Inflammatory macrophage treated with lipopolysaccharide for 4 hours (primary cell): ENCODE results near the gene CCDC187.

Experiments
- DNase-seq: peaks from one replicate; pipeline ENCODE4 v3.0.0-alpha.2; 2020

The CCDC187 gene

DNA sequence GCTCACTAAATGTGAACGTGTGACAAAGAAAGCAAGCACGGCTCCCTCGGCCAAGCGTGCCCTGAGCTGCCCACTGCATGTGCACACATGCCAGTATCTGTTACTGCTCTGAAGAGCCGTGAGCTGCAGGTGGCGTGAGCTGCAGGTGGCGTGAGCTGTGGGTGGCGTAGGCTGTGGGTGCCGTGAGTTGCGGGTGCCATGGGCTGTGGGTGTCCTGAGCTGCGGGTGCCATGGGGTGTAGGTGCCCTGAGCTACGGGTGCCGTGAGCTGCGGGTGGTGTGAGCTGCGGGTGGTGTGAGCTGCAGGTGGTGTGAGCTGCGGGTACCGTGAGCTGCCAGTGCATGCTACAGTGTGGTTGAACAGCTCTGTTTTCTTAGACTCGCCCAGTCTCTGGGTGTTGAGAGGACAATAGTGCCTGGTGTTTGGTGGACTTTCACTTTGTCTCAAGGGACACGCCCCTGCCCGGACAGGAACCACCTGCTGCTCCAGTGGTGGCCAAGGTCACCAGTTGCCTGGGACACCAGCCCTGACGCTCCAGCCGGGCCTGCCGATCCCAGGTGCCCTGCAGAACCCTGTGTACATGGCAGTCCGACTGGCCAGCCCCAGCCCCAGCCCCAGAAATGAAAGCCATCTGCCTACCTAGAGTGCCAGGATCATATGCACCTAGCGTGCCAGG, 6.7 kb downstream of the CCDC187 start:
- no peak for DNase-seq

DNA sequence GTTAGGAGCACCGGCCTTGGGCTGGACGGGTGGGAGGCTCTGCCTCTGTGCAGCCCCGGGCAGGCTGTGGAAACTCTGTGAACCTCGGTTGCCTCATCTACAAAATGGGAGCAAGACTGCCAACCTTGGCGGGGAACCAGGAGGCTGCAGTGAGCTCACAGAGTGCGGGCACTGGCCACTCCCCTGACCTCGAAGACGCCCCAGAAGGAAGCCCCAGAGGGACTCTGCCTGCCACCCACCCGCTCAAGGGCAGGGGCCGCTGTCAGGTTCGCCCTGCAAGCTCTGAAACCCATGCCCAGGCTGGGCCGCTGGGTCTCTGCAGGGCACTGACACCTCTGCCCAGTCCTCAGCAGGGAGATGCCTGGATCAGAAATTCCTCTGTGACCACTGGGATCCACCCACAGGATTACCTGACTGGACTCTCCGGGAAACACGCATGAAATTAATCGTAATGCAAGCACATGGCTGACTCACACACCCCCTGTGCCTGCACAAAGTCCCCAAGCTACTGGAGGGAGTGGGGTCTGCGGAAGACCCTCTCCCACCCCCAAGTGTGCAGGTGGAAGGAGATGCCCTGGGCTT, 7.4 kb downstream of the CCDC187 start:
- DNase-seq, result no peak

DNA sequence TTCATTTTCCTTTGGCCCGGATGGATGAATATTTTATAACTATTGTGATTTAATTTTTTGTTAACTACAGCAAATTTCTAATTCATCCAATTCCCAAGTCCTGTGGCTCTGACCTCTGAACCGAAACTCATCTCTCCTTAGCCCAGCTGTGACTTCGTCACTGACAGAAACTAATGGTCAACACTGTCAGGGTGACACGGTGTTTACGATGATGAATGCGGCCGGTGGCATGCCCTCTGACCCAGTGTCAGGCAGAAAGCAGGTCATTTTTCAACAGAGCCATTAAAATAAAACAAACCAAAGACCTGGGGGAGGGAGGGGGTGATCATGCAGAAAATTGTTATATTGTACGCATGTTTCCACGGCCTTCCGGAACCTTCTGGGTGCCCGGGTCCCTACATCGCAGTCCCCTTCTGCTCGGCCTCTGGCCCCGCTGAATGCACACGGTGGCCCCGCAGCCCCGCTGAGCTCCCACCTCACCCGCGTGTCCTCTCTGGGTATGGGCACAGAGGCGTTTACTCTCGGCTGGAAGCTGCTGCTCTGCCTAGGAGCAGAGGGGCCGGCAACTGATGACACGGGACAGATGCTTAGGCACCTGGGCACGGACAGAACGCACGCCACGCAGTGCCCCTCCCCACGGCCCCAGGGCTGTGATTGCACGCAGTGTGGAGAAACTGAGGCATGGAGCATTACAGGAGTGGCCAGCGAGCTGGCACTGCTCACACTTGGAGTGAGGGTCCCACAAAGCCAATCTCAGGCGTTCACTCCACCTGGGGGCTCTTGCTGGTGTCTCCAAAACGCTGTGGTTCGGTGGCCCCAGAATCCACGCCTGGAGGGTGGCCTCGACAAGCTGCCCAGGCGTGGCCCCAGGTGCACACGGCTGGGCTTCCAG, 8.1 kb downstream of the CCDC187 start:
- DNase-seq, result no peak

DNA sequence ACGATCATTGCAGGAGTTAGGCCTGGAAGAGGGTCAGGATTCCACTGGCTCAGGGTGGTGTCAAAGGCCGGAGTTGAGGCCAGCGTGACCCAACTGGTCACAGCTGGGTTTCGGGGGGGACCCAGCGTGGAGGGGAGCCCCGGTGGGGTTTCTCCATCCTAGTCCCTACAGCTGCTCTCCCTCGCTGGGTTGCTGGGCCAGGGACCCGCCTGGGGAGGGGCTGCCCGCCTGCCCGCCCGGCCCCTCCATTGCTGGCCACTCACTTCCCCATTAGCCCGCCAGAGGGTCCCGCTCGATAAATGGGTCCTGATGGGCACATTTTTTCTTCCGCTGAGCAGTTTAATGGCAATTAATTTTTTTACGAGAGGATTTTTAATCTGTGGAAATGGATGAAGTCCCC, 8.8 kb downstream of the CCDC187 start:
- no peak for DNase-seq

DNA sequence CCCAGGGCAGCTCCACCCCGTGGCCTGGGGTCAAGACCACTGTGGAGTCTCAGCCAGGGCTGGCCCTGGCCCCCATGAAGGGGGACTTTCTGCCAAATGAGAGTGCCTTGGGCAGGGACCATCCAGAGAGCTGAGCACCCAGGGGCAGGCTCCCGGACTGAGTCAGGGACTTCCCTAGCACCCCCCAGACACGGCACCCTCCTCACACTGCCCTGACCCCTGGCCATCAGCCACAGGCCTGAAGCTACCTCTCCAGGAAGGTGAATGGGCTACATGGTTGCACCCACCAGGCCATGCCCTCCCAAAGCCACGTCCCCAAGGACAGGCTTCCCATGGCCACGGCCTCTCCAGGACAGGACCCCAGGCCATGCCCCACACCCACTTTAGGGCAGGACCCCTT, 9.5 kb downstream of the CCDC187 start:
- no peak for DNase-seq

DNA sequence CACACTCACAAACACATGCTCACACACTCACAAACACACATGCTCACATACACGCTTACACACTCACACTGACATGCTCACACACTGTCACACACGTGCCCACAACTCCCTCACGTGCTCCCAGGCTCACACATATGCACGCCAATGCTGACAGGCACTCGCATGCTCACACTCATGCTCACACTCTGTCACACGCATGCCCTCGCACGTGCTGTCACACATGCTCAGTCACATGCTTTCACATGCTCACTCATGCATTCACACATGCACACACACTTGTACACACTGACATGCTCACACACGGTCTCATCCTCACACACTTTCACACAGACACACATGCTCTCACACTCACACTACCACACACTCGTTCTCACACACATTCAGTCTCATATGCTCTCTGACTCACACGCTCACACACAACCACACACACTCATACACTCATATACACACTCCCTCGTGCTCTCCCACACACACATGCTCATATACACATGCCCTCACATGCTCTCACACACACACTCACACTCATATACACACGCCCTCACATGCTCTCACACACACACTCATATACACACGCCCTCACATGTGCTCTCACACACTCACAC, 10.3 kb downstream of the CCDC187 start:
- no peak for DNase-seq

DNA sequence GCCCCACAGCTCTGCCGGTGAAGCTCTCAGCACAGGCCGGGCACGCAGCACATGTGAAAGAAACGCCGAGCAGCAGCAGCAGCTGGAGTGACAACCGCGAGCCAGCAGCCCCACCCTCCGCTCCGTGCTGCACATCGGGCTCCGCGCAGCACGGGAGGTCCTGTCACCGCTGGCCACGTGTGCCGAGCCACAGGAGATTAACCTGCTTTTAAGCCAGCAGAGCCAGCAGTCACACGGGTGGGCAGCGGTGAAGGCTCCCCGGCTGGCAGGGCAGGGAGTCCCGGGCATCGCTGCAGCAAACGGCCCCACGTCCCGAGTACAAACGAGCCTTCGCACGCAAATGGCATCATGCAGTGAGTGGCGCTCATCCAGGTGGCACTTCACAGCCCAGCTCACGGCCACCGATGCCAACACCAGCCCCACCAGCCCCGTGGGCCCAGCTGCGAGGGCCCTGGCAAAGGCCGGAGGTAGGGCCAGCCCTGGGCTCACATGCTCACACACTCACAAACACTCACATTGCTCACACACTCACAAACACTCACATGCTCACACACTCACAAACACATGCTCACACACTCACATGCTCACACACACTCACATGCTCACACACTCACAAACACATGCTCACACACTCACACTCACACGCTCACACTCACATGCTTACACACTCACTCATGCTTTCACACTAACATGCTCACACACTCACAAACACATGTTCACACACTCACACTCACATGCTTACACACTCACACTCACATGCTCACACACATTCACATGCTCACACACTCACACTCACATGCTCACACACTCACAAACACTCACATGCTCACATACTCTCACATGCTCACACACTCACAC, 11.1 kb downstream of the CCDC187 start:
- DNase-seq, result no peak

DNA sequence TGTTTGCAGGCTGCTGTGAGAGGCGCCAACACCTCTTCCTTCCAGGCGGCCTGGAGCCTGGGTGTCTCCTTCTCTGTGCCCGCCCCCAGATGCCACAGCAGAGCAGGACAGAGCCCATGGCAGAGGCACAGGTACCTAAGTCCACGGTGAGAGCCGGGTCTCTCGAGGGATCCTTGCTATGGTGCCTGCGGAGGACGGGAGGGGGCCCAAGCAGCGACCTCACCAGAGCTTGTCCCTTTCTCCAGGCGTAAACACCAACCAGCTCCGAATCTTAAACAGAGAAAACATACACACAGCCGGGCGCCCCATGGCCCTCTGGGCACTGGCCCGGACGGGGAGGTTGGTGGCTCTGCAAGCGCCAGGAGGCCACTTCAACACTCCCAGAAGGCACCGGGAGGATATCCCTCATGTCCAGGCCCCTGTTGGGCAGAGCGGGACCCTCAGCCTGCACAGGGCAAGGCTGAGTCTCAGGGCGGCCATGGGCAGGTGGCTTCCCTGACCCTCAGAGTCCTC, 11.8 kb downstream of the CCDC187 start:
- no peak for DNase-seq

DNA sequence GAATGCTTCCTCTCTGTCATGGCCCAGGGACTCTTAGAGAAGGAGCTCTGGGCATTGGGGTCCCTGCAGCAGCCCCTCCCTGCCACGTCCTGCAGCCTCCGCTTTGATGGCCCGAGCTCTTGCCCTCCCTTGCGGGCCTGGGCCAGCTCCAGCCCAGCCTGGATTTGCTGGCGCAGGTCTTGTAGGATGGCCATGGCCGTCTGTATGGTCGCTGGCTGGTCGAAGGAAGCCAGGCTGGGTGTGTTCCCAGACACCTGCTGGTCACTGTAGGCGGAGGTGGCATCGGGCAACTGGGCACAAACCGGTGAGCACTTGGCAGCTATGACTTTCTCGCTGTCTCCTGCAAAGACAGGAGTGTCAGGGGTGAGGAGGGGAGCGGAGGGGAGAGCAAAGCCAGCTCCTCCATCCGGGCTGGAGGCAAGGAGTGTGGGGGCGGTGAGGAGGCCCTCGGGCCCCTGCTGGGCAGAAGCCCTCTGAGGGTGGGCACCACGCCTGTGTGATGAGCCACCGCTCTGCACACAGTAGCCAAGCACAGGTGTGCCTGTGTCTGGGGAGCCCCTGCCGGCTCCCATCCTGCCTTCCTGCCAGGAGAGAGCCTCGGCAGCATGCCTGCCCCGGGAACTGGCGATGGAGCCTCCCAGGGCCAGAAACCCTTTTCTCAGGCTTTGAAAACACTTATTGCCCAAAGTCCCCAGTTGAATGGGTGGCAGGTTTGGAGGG, 12.4 kb downstream of the CCDC187 start:
- no peak for DNase-seq

DNA sequence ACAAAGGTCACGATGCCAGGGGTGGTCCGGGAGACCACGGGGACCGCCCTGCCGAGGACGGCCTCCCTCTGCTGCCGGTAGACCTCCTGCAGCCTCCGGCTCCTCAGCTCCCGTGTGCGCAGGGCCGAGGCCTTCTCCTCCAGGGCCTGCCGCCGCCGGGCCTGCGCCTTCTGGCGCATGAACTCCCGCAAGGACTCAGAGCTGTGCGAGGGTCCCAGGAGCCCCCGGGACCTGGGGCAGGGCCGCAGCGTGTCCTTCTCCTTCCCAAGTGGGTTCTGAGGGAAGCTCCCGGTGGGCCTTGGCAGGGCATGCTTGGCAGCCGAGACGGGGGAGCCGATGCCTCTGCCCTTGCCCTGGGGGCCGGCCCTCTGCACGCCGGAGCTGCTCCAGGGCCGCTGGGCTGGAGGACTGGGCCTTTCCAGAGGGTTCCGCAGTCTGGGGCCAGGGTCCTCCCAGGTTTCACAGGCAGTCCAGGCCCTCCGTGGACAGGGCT, 13.3 kb downstream of the CCDC187 start:
- no peak for DNase-seq

DNA sequence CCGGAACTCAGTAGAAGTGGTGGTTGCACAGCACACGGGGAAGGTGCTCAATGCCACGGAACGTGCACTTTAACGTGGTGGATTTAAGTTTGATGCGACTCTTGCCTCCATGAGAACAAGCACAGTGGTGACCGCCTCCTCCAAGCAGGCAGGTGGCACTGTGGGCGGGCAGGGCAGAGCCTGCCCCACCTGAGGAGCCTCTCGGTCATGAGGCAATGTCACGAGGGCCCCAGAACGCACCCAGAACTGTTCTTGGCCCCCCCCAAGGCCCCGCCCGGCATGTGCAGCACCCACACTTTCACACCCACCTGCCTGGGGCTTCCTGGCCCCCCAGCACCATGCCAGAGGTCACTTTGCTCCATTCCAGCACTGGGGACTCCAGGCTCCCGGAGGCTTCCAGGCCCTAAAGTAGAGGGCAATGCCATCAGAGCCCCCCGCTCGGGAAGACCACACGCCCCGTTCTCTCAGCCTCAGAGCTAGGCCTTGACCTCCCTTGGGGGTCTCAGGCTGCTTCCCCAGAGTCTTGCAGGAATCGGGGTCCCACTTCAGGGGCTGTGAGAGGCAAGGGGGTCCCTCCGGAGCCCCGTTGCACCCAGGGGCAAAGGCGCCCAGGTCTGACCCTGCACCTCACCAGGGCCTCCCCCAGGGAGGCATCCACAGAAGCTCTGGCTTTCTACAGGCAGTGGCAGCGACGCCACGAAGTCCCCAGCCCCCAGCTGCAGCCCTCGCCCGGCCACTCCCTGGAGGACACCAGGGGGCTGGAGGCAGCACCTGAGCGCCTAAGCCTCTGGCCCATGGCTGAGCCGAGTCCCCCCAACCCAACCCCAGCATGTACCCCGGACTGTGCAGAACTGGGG, 14.0 kb downstream of the CCDC187 start:
- DNase-seq, result no peak

DNA sequence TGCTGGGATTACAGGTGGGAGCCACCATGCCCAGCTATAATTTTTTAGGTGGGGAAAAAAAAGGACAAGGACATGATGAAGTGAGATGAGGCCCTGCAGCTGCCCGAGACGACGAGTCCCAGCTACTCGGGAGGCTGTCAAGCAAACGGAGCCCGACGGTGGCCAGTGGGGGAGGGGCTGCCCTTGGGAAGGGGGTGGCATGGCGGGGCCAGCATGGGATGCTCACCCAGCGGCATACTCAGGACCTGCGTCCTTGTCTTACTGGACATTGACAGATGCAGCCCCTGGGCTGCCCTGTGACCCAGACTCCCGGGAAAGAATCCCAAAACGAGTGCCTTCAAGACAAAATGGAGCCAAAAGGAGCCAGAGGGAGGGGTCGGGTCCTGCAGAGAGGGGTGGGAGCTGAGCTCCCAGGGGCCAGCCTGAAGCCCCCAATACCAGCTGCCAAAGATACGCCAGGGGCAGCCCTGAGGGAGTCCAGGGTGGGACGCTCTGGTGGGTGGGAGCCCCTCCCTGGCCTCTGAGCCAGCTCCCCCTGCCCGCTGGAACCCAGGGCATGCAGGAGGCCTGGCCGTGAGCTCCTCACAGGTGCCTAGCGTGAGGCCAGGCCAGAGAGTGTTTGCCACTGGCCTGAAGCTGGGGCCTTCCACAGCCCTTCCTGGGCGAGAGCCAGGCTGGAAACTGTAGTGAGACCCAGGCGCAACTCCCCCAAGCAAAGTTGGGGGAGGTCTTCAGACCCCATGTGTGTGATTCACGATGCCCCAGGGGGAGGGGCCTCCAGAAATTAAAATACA, 15.7 kb downstream of the CCDC187 start:
- DNase-seq, result no peak

DNA sequence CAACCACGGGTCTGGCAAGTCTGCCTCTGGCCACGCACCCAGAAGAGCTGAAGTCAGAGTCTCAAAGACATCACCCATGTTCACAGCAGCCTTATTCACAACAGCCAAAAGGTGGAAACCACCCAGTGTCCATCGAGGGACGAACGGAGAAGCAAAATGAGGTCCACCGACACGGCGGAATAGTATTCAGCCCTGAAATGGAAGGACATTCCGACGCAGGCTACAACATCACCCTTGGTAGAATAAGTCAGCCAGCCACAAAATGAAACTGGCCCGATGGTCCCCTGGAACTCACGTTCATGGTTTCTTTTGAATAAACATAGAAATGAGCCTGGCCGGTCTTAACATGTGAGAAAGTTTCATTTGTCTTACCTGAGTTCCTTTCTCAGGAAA, 16.9 kb downstream of the CCDC187 start:
- no peak for DNase-seq

DNA sequence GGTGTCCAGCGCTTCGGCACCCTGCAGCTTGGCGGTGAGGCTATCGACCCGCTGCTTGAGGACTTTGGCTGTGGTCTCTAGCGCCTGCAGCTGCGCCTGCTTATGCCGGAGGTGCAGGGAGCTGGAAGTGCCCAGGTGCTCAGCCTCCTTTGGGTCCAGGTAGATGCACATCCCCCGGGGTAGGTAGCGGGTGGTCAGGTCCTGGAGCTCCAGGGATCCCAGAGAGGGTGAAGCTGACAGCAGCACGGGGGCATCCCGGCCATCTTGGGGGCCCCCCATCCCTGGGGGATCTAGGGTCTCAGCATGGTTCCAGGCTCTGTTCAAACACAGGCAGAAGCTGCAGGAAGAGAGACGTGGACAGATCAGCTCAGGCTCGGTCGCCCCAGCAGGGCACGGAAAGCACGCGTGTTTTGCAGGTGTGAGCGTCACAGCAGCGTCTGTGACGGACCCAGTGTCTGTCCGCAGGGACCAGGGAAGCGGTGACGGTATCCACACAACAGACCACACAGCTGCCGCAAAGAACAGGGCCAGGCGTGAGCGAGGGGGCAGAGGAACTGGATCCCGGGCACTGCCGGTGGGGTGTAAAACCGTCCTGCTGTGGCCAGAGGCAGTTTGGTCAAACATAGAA, 17.4 kb downstream of the CCDC187 start:
- DNase-seq, result no peak

DNA sequence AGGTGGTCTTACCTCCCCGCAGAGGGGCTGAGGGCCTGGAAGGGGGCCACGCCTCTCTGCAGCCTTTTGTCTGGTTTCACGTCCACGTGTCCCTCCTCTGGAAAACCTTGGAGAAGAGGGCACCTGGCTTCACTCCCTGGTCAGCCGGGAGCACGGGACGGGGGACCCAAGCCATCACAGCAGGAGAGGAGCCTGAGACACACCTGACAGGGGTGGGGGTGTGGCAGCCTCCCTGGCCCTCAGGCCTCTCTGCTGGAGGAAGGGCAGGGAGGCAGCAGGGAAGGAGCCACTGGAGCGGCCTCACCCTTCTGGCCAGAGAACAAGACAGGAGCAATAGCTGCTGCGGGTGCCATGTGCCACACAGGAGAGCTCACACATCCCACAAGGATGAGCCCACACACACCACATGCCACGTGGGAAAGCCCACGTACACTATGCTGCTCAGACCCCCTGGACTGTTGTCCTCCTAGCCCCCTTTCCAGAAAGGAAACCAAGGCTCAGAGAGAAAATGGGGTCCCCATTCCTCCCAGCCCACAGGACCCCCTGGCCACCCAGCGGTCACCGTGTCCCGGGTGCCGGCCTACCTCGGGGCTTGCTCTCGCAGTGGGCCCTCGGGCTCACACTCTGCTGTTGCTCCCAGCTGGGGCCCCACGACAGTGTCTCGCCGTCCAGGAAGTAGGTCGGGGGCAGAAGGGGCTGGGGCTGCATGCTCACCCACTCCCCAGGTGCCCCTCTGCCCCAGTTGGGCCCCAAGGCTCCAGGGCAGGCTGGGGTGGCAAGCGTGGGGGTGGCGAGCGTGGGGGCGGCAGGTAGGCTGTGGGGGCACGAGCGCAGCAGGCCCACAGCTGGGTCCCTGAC, 18.2 kb downstream of the CCDC187 start:
- DNase-seq, result no peak

DNA sequence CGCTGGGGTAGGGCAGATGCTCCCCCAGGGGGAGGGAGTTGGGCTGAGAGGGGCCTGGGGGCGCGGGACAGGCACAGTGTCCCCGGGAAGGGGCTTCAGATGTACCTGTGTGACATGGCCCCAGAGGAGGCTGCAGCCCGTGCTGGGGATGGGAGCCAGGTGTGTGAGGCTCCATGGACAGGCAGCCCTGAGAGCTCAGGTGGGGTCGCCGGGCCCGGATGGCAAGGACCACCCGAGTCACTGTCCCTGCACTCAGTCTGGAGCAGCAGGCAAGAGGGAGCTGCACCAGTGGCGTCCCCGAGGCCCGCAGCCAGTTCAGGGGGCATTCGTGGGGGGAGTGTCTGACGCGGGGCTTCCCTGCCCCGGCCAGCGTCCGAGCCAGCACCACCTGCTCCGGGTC, 18.9 kb downstream of the CCDC187 start:
- DNase-seq, result no peak

DNA sequence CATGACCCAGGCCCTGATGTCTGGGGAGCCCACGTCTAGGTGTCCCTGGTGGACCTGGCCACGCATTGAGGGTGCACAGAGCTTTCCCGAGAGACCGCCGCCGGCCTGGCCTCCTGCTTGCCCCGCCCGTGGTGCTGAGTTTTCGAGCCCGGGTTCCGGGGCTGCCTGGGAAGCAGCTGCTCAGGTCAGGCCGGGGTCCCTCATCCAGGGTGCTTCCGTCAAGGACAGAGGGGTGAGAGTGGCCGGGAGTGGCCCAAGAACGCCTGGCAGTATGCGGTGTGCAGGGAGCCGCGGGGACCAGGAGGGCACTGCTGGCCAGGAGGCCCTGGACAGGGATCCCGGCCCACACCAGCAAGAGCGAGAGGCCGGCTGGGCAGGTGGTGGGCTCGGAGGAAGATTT, 19.6 kb downstream of the CCDC187 start:
- DNase-seq, result no peak
